Mesenchymal stem cell (in vitro differentiated cells and primary cell): ENCODE data around the gene IFT88.

Experiments used
- DNase-seq: peaks from one replicate; pipeline ENCODE4 v3.0.0-alpha.2; 2013
- H2AFZ ChIP-seq: one replicate; pipeline ENCODE4 v1.6.1; 2013; ENCODE audit warnings: low read depth, mild to moderate bottlenecking, control low read depth, inconsistent platforms, low read length, moderate library complexity
- H2AK5ac ChIP-seq: 2 replicates; pipeline ENCODE4 v1.6.1; 2013; ENCODE audit warnings: low read length, moderate library complexity, mild to moderate bottlenecking, inconsistent platforms; ENCODE audit not compliant: severe bottlenecking
- H2BK120ac ChIP-seq: one replicate; pipeline ENCODE4 v1.6.1; 2013; ENCODE audit warnings: low read depth, mild to moderate bottlenecking, inconsistent platforms, low read length, moderate library complexity
- H2BK12ac ChIP-seq, 2 experiments: one replicate each; pipeline ENCODE4 v1.6.1; 2013; ENCODE audit warnings: inconsistent platforms in 2 of 2, low read length in 2 of 2, mild to moderate bottlenecking in 2 of 2, moderate library complexity in 2 of 2, control low read depth in 1 of 2
- H2BK15ac ChIP-seq: one replicate; pipeline ENCODE4 v1.6.1; 2013; ENCODE audit warnings: mild to moderate bottlenecking, low read depth, inconsistent platforms; ENCODE audit not compliant: poor library complexity, severe bottlenecking
- H2BK5ac ChIP-seq: 2 replicates; pipeline ENCODE4 v1.6.1; 2013; ENCODE audit warnings: low read depth, mild to moderate bottlenecking, low read length, control low read depth, inconsistent platforms; ENCODE audit not compliant: poor library complexity, severe bottlenecking
- H3K14ac ChIP-seq, 2 experiments: one replicate each; pipeline ENCODE4 v1.6.1; 2013; ENCODE audit warnings: inconsistent platforms in 2 of 2, low read length in 2 of 2, control low read depth in 1 of 2, mild to moderate bottlenecking in 1 of 2, moderate library complexity in 1 of 2
- H3K18ac ChIP-seq, 2 experiments: one replicate each; pipeline ENCODE4 v1.6.1; 2013; ENCODE audit warnings: inconsistent platforms in 2 of 2, low read length in 2 of 2, control low read depth in 1 of 2, low read depth in 1 of 2, mild to moderate bottlenecking in 1 of 2
- H3K23ac ChIP-seq, 2 experiments: one replicate each; pipeline ENCODE4 v1.6.1; 2013; ENCODE audit warnings: inconsistent platforms in 2 of 2, low read length in 2 of 2, mild to moderate bottlenecking in 2 of 2, moderate library complexity in 2 of 2, control low read depth in 1 of 2
- H3K27ac ChIP-seq: 2 replicates; pipeline ENCODE4 v1.5.1; 2013; ENCODE audit warnings: mild to moderate bottlenecking, moderate library complexity, low read length, control low read depth, inconsistent platforms; ENCODE audit not compliant: poor library complexity, severe bottlenecking
- H3K27me3 ChIP-seq, 2 experiments: 2 replicates each; pipeline versions ENCODE4 v1.6.1 to v1.7.0; 2013; ENCODE audit warnings: low read length in 2 of 2, mild to moderate bottlenecking in 2 of 2, moderate library complexity in 2 of 2, control low read depth in 1 of 2, inconsistent platforms in 1 of 2; ENCODE audit not compliant: control insufficient read depth in 1 of 2, insufficient read depth in 1 of 2
- H3K36me3 ChIP-seq, 2 experiments: 2 replicates each; pipeline versions ENCODE4 v1.6.1 to v1.7.0; 2013; ENCODE audit warnings: low read length in 2 of 2, control low read depth in 1 of 2, inconsistent platforms in 1 of 2, low read depth in 1 of 2, mild to moderate bottlenecking in 1 of 2; ENCODE audit not compliant: insufficient read depth in 2 of 2, control insufficient read depth in 1 of 2
- H3K4ac ChIP-seq, 2 experiments: one replicate each; pipeline ENCODE4 v1.6.1; 2013; ENCODE audit warnings: inconsistent platforms in 2 of 2, low read length in 2 of 2, mild to moderate bottlenecking in 2 of 2, moderate library complexity in 2 of 2, control low read depth in 1 of 2, low read depth in 1 of 2
- H3K4me1 ChIP-seq: 2 replicates; pipeline ENCODE4 v1.6.1; 2013; ENCODE audit warnings: low read depth, low read length, control low read depth; ENCODE audit not compliant: control insufficient read depth, insufficient read depth
- H3K4me2 ChIP-seq: 2 replicates; pipeline ENCODE4 v1.6.1; 2013; ENCODE audit warnings: low read length, mild to moderate bottlenecking, inconsistent platforms; ENCODE audit not compliant: poor library complexity, severe bottlenecking
- H3K4me3 ChIP-seq, 2 experiments: 2 replicates each; pipeline versions ENCODE4 v1.5.1 to v1.7.0; 2013; ENCODE audit warnings: low read length in 2 of 2, mild to moderate bottlenecking in 2 of 2, control low read depth in 1 of 2, low read depth in 1 of 2; ENCODE audit not compliant: insufficient read depth in 1 of 2
- H3K79me1 ChIP-seq: replicated peaks from 2 replicates; pipeline ENCODE4 v1.6.1; 2013; ENCODE audit warnings: mild to moderate bottlenecking, control low read depth, low read length, inconsistent platforms; ENCODE audit not compliant: poor library complexity, severe bottlenecking
- H3K9ac ChIP-seq: 2 replicates; pipeline ENCODE4 v1.7.0; 2013; ENCODE audit warnings: mild to moderate bottlenecking, low read length, moderate library complexity
- H3K9me3 ChIP-seq: 2 replicates; pipeline ENCODE4 v1.7.0; 2013; ENCODE audit warnings: mild to moderate bottlenecking, low read length; ENCODE audit not compliant: control insufficient read depth
- H4K8ac ChIP-seq: one replicate; pipeline ENCODE4 v1.6.1; 2013; ENCODE audit warnings: inconsistent platforms, mild to moderate bottlenecking, low read length, moderate library complexity
- H4K91ac ChIP-seq: one replicate; pipeline ENCODE4 v1.6.1; 2013; ENCODE audit warnings: mild to moderate bottlenecking, low read length, inconsistent platforms
- WGBS: methylation state at CpG from one replicate; pipeline ENCODE4 v1.1.7; 2013; ENCODE audit warnings: mixed read lengths; 5-methylcytosine and 5-hydroxymethylcytosine counted together

IFT88 gene

GRCh38 chr13:20623000-20623399 is 56.0 kb downstream of the IFT88 start:
- Histone ChIP-seq H3K14ac (no peak overlapping the region), H2BK5ac (no peak overlapping the region), H3K79me1 (no peaks in the 10 kb centered on the region), H3K27me3 (no peaks in the 10 kb centered on the region), H4K91ac (no peak overlapping the region), H2BK120ac (no peak overlapping the region), H3K18ac (no peak overlapping the region), H2AK5ac (no peak overlapping the region), H2BK15ac (no peak overlapping the region), H3K36me3 (peaks cover 3 to 20% of the 10 kb centered on the region in 2 experiments), H3K23ac (no peak overlapping the region), H3K9ac (no peak overlapping the region), H3K4me1 (no peaks in the 10 kb centered on the region), H3K27ac (no peak overlapping the region), H4K8ac (no peak overlapping the region), H3K9me3 (peaks cover 16% of the 10 kb centered on the region), H2AFZ (no peak overlapping the region), H3K4ac (no peak overlapping the region), H2BK12ac (no peak overlapping the region), H3K4me2 (no peak overlapping the region), H3K4me3 (no peak overlapping the region)
- no peak for DNase-seq
- WGBS, result 88% methylated on average over 3 of the region's 3 CpGs

GRCh38 chr13:20624213-20624612 is 57.3 kb downstream of the IFT88 start:
- H2AFZ ChIP-seq, result no peak overlapping the region
- H3K23ac ChIP-seq, result no peak overlapping the region
- peaks cover 3 to 19% of the 10 kb centered on the region in 2 experiments for H3K36me3 ChIP-seq
- no peaks in the 10 kb centered on the region for H3K4me1 ChIP-seq
- H3K4me3 ChIP-seq, result no peak overlapping the region
- H3K27me3 ChIP-seq, result no peaks in the 10 kb centered on the region
- 98% methylated on average over 4 of the region's 4 CpGs for WGBS
- H2BK5ac ChIP-seq, result no peak overlapping the region
- H3K79me1 ChIP-seq, result no peaks in the 10 kb centered on the region
- no peak overlapping the region for H2BK120ac ChIP-seq
- H2BK12ac ChIP-seq, result no peak overlapping the region
- no peak overlapping the region for H3K9ac ChIP-seq
- H3K4ac ChIP-seq, result no peak overlapping the region
- H4K8ac ChIP-seq, result no peak overlapping the region
- H3K18ac ChIP-seq, result no peak overlapping the region
- peaks cover 16% of the 10 kb centered on the region for H3K9me3 ChIP-seq
- H4K91ac ChIP-seq, result no peak overlapping the region
- H2BK15ac ChIP-seq, result no peak overlapping the region
- no peak for DNase-seq
- no peak overlapping the region for H2AK5ac ChIP-seq
- H3K14ac ChIP-seq, result no peak overlapping the region
- no peak overlapping the region for H3K4me2 ChIP-seq
- no peak overlapping the region for H3K27ac ChIP-seq

GRCh38 chr13:20633802-20634201 is 66.8 kb downstream of the IFT88 start:
- Histone ChIP-seq H3K9ac (no peak overlapping the region), H3K36me3 (peaks cover 3 to 22% of the 10 kb centered on the region in 2 experiments), H3K27ac (no peak overlapping the region), H3K79me1 (no peaks in the 10 kb centered on the region), H2BK120ac (no peak overlapping the region), H2BK15ac (no peak overlapping the region), H4K91ac (no peak overlapping the region), H3K23ac (no peak overlapping the region), H3K18ac (no peak overlapping the region), H3K9me3 (no peaks in the 10 kb centered on the region), H2BK5ac (no peak overlapping the region), H3K4me1 (no peaks in the 10 kb centered on the region), H4K8ac (no peak overlapping the region), H3K27me3 (no peaks in the 10 kb centered on the region), H3K4ac (no peak overlapping the region), H3K14ac (no peak overlapping the region), H3K4me3 (no peak overlapping the region), H2AFZ (no peak overlapping the region), H2AK5ac (no peak overlapping the region), H3K4me2 (no peak overlapping the region), H2BK12ac (no peak overlapping the region)
- WGBS, result 100% methylated on average over 3 of the region's 3 CpGs
- DNase-seq, result no peak

- 100% methylated on average over 1 of the region's 1 CpG for WGBS
- H3K23ac ChIP-seq, result no peak overlapping the region
- no peak overlapping the region for H3K27ac ChIP-seq
- peaks cover 3 to 18% of the 10 kb centered on the region in 2 experiments for H3K36me3 ChIP-seq
- no peak overlapping the region for H2BK12ac ChIP-seq
- no peaks in the 10 kb centered on the region for H3K9me3 ChIP-seq
- H2AFZ ChIP-seq, result no peak overlapping the region
- H2BK15ac ChIP-seq, result no peak overlapping the region
- H4K8ac ChIP-seq, result no peak overlapping the region
- no peak overlapping the region for H3K4me3 ChIP-seq
- H3K4ac ChIP-seq, result no peak overlapping the region
- no peak overlapping the region for H2AK5ac ChIP-seq
- H3K9ac ChIP-seq, result no peak overlapping the region
- no peaks in the 10 kb centered on the region for H3K4me1 ChIP-seq
- no peak overlapping the region for H4K91ac ChIP-seq
- H3K4me2 ChIP-seq, result no peak overlapping the region
- no peak overlapping the region for H2BK120ac ChIP-seq
- H2BK5ac ChIP-seq, result no peak overlapping the region
- DNase-seq, result no peak
- H3K79me1 ChIP-seq, result no peaks in the 10 kb centered on the region
- no peak overlapping the region for H3K14ac ChIP-seq
- H3K27me3 ChIP-seq, result no peaks in the 10 kb centered on the region
- no peak overlapping the region for H3K18ac ChIP-seq
Observed at GRCh38 chr13:20636079-20636478, 69.1 kb downstream of the IFT88 start.
